ENCODE data around the gene CLDN17. TPM values are rescaled to one million over a fixed set of nuclear protein-coding genes. Genes with fewer than 3 reads are reported as not detected.

The CLDN17 gene, protein sequence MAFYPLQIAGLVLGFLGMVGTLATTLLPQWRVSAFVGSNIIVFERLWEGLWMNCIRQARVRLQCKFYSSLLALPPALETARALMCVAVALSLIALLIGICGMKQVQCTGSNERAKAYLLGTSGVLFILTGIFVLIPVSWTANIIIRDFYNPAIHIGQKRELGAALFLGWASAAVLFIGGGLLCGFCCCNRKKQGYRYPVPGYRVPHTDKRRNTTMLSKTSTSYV
- total RNA-seq: not detected
- long read RNA-seq, donor 1: 0 reads
- long read RNA-seq, donor 2: 0 reads

GRCh38 chr21:30166705-30167104, at the start of gene CLDN17:
TSS of gene CLDN17 (minus strand) at chr21:30166805. CDS start at chr21:30166617, 188 bp downstream.
- TF ChIP-seq CTCF (IDR thresholded peaks at IDR 0.05): no peak
- no peak for ATAC-seq
- H3K4me1 ChIP-seq (ENCODE audit: low read depth): no peaks in the 10 kb centered on the region
- no peaks in the 10 kb centered on the region for H3K9me3 ChIP-seq
- intact Hi-C loops (cut with DNase I, micrococcal nuclease): no loop called here
- H3K4me3 ChIP-seq: no peak within 1 kb of the TSS
- no peaks in the 10 kb centered on the region for H3K36me3 ChIP-seq (ENCODE audit: low read depth)
- no peak for DNase-seq

DNA sequence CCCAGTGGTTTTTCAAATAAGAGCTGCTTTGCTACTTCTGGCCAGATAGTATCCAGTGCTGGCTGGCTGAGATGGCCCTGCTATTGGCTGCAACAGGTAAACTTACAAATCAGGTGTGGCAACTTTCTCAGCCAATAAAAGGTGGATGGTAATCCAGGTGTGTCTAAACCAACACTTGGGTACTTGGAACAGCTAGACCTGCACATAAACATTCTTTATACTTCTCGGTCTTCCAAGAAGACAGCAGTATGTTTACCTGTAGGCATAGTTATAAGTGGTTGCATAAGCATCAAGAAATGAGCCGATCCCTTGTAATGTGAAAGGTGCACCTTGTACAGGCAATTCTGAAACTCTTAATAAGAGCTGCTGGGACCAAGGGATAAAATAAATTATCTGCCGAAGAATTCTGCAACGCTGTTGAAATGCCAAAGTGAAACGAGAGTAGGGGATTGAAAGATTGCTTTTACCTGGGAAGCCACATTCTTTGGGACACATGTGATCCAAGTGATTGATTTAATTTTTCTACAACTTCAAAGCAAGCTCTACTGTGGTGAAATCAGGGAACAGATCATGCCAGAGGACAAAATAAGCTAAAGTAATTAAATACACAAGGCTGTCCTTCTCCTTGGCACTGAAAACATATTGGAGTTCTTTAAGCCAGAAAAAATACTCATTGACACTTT, 49.6 kb upstream of the CLDN17 start, which contains the start of gene CLDN8:
Gene CLDN8 (minus strand): TSS at position 57 of the 683 bp plus-strand sequence. CDS start 172 bp downstream, outside the sequence.
- TF ChIP-seq CTCF (IDR thresholded peaks at IDR 0.05): no peak
- Histone ChIP-seq H3K36me3 (ENCODE audit: low read depth) (no peaks in the 10 kb centered on the region), H3K4me1 (ENCODE audit: low read depth) (no peaks in the 10 kb centered on the region), H3K9me3 (no peaks in the 10 kb centered on the region), H3K4me3 (no peak within 1 kb of the TSS)
- DNase-seq (peak in 2 of 3 donors; percentile 40 to 86), ATAC-seq (peak; percentile 98)
- intact Hi-C loops (cut with DNase I, micrococcal nuclease): no loop called here

DNA sequence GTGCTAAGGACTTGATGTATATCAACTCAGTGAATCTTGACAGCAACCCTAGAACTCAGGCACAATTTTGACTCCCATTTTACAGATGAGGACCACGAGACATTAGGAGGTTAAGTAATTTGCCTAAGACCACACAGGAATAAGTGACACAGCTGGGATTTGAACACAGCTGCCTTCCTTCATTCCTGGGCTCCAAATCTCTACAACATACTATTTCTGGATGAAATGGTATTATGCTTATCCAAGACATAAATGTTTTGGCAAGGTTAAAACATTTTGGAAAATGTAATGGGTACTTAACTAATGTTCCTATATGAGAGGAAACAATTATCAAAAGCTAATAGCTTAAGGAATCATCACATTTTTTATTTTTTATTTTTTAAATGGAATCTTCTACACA, 44.5 kb upstream of the CLDN17 start:
- H3K36me3 ChIP-seq (ENCODE audit: low read depth): no peaks in the 10 kb centered on the region
- ATAC-seq (no peak), DNase-seq (no peak)
- H3K4me1 ChIP-seq (ENCODE audit: low read depth): no peaks in the 10 kb centered on the region
- no peaks in the 10 kb centered on the region for H3K9me3 ChIP-seq
- no peak for TF ChIP-seq CTCF (IDR thresholded peaks at IDR 0.05)
- H3K4me3 ChIP-seq: no peak overlapping the region
- intact Hi-C loops (cut with DNase I, micrococcal nuclease): no loop called here

- no peaks in the 10 kb centered on the region for H3K4me1 ChIP-seq (ENCODE audit: low read depth)
- ATAC-seq (no peak), DNase-seq (no peak)
- H3K36me3 ChIP-seq (ENCODE audit: low read depth): no peaks in the 10 kb centered on the region
- no peak for TF ChIP-seq CTCF (IDR thresholded peaks at IDR 0.05)
- H3K9me3 ChIP-seq: no peaks in the 10 kb centered on the region
- intact Hi-C loops (cut with DNase I, micrococcal nuclease): no loop called here
- H3K4me3 ChIP-seq: no peak overlapping the region
Observed at GRCh38 chr21:30209601-30210000, 43.0 kb upstream of the CLDN17 start.

GRCh38 chr21:30207252-30207579, 40.6 kb upstream of the CLDN17 start:
- Histone ChIP-seq H3K4me3 (no peak overlapping the region), H3K36me3 (ENCODE audit: low read depth) (no peaks in the 10 kb centered on the region), H3K9me3 (no peaks in the 10 kb centered on the region), H3K4me1 (ENCODE audit: low read depth) (no peaks in the 10 kb centered on the region)
- ATAC-seq (no peak), DNase-seq (no peak)
- TF ChIP-seq CTCF (IDR thresholded peaks at IDR 0.05): no peak
- intact Hi-C loops (cut with DNase I, micrococcal nuclease): no loop called here

Measured in mucosa of descending colon (tissue), 3 donors.